GM12878 (cell line): ENCODE measurements around the gene UTF1.

Experiments used
- CBX3 ChIP-seq: fragments of 200-600 bp; sonication (generic); IDR thresholded peaks from 2 replicates; pipeline ENCODE4 v1.6.1; 2016; ENCODE audit warnings: low read depth, borderline replicate concordance
- CTCF ChIP-seq, 3 experiments: IDR thresholded peaks in 2 of 3; conservative IDR thresholded peaks in 1 of 3; 2 replicates each; pipeline ENCODE4 v1.5.1; 2011; ENCODE audit warnings: low read depth in 3 of 3, low read length in 3 of 3, mild to moderate bottlenecking in 3 of 3, control low read depth in 2 of 3, moderate library complexity in 2 of 3, inconsistent platforms in 1 of 3, mixed read lengths in 1 of 3; ENCODE audit not compliant: control insufficient read depth in 2 of 3, insufficient read depth in 1 of 3; ENCODE audit errors: extremely low read depth in 1 of 3
- EP300 ChIP-seq, 2 experiments: fragments of 150-350 bp in 1 of 2; IDR thresholded peaks; 2 replicates each; pipeline ENCODE4 v1.6.1; 2011 to 2012; ENCODE audit warnings: low read depth in 2 of 2, low read length in 2 of 2, borderline replicate concordance in 1 of 2, improper control_type of control experiment in 1 of 2, inconsistent platforms in 1 of 2; ENCODE audit not compliant: control insufficient read depth in 1 of 2
- ETV6 ChIP-seq, 2 experiments: fragments of 450-650 bp in 1 of 2; IDR thresholded peaks in 1 of 2; conservative IDR thresholded peaks in 1 of 2; 2 replicates each; pipeline ENCODE4 v1.6.1; 2014; ENCODE audit warnings: antibody characterized with exemption in 1 of 2, borderline replicate concordance in 1 of 2, low read depth in 1 of 2, mild to moderate bottlenecking in 1 of 2, moderate library complexity in 1 of 2
- EZH2 ChIP-seq: IDR thresholded peaks from 2 replicates; pipeline ENCODE4 v1.6.1; 2012; ENCODE audit warnings: low read depth, mild to moderate bottlenecking, control low read depth, inconsistent platforms, low read length, borderline replicate concordance; ENCODE audit not compliant: control insufficient read depth
- FOXM1 ChIP-seq: IDR thresholded peaks from 2 replicates; pipeline ENCODE4 v1.6.1; 2012; ENCODE audit warnings: low read depth, mild to moderate bottlenecking, inconsistent platforms, low read length, moderate library complexity
- NR2C1 ChIP-seq: fragments of 450-650 bp; IDR thresholded peaks from 2 replicates; pipeline ENCODE4 v1.6.1; 2017; ENCODE audit warnings: antibody characterized with exemption, mild to moderate bottlenecking, moderate library complexity
- POLR2AphosphoS5 ChIP-seq: IDR thresholded peaks from 2 replicates; pipeline ENCODE4 v1.6.1; 2011; ENCODE audit warnings: mild to moderate bottlenecking, low read length, inconsistent platforms
- ZNF274 ChIP-seq: IDR thresholded peaks from one replicate; pipeline ENCODE4 v1.8.0; 2011; ENCODE audit not compliant: insufficient read length, insufficient read depth

- TF ChIP-seq CTCF (IDR thresholded peaks at IDR 0.05 in 2 of 3, conservative IDR thresholded peaks at IDR 0.05 in 1 of 3; ENCODE audit: control insufficient read depth in 2 of 3, extremely low read depth in 1 of 3, insufficient read depth in 1 of 3, low read depth in 3 of 3, low read length in 3 of 3) (no peak), NR2C1 (no peak), ZNF274 (no peak), EP300 (IDR thresholded peaks at IDR 0.05; ENCODE audit: borderline replicate concordance in 1 of 2, control insufficient read depth in 1 of 2, low read depth in 2 of 2, low read length in 2 of 2) (no peak), FOXM1 (no peak), CBX3 (no peak), ETV6 (conservative IDR thresholded peaks at IDR 0.05 in 1 of 2, IDR thresholded peaks at IDR 0.05 in 1 of 2; ENCODE audit: borderline replicate concordance in 1 of 2, low read depth in 1 of 2) (no peak), EZH2 (no peak), POLR2AphosphoS5 (no peak)
These were observed 574 bp downstream of the UTF1 start for GRCh38 chr10:133230387-133231195.
